ENCODE results near the gene CRACR2B. TPM values are rescaled to one million over a fixed set of nuclear protein-coding genes. Genes with fewer than 3 reads are reported as not detected.
A peak's percentile ranks its signal among the peaks of the same experiment; 100 is the strongest.

CRACR2B gene
- total RNA-seq, 2 experiments from 2014 or later = 12.7 to 13.7 TPM

DNA sequence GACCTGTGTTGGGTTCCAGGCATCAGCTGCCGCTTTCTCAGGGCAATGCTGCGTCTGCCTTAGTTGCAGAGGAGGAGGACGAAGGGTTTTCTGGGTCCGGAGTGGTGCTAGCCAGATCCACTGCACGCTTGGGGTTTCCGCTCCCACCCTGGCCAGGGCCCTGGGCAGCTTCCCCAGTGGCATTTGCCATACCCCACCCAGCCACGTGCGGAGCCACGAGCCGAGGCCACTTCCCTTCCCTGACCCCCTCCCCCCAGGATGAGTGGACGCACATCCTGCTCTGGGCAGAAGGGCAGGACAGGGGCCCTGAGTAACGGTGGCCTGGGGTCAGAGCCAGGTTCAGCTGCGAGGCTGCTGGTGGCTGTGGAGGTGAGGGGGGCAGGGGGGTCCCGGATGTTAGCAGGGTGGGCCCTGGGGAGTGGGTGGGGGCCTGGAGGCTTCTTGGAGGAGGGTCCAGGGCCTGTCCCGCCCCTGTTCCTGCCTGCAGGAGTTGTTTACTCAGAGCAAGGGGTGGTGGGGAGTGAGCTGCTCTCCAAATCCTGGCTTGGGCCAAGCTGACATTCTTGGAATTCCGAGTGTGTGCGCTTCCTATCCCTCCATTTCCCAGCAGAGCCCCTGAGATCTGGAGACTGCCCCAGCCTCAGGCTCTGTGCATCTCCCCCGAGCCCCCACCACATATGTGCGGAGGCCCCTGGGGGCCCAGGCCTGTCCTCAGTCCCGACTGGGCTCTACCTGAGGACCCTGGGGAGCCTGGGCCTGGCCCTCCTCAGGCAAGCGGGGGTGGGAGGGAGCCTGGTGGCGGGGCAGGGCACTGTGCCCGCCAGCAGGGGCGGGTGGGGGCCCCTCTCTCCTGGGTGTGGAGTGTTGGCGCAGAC lies 16.3 kb downstream of the CRACR2B start:
- Mint-ChIP-seq H3K4me3 (peak overlapping the region; percentile 61), H3K27me3 (peaks cover 5% of the 10 kb centered on the region), H3K4me1 (peaks cover 30% of the 10 kb centered on the region), H3K27ac (no peak overlapping the region), H3K36me3 (ENCODE audit: low read depth) (peaks cover 7% of the 10 kb centered on the region), H3K9me3 (no peaks in the 10 kb centered on the region)
- ChIA-PET POLR2A (interaction anchor here (1.1 to 5.2 kb wide), 6 partner anchors 11 to 268 kb away, joined by 3 to 45 read pairs (median 24); partner anchors contain the start of genes CD151, CRACR2B, PNPLA2 and RPLP2), CTCF (interaction anchor here (1.2 to 1.4 kb wide), 3 partner anchors 13 to 85 kb away, joined by 3 to 4 read pairs (median 3); no protein-coding TSS in a partner anchor)
- no peak for DNase-seq

DNA sequence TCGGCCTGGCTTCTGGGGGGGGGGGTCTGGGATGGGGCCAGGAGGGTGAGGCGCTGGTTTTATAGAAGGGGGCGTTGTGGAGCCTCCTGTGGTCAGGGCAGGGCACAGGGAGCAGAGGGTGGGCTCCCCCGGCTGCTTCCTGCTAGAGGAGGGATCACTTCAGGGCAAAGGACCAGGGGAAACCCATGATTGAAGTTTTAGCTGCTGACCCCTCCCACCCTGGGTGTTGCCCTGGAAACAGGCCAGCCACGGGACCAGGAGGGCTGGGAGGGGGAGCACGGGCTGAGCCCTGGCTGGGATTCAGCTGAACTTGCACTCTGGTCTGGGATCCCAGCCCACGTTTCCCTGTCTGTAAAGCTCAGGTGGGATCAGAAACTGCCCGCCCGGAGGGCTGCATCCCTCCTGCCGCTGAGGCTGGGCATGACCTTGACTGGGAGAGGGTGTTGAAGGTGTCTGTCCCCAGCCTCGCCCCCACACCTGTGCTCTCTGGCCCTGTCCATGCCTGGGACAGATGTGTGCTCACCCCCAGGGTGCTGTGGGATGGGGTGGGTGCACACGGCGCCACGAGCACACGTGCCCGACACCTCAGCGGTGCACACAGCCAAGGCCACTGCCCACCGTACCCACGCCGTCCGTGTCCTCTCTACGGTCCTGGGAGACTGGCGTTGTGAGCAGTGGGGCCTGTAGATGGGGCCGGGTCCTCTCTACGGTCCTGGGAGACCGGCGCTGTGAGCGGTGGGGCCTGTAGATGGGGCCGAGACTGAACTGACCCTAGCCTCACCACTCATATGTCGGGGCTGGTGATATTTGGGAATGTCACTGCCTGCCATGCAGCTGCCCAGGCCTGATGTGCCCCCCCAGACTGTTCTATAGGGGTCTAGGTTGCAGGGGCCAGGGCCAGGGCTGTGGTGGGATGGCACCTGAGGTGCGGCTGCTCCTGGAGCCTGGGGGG lies 17.2 kb downstream of the CRACR2B start:
- no peak overlapping the region for H3K4me3 Mint-ChIP-seq
- no peak for DNase-seq
- ChIA-PET POLR2A (no interaction called here), CTCF (no interaction called here)
- peaks cover 8% of the 10 kb centered on the region for H3K27me3 Mint-ChIP-seq
- H3K27ac Mint-ChIP-seq = no peak overlapping the region
- no peaks in the 10 kb centered on the region for H3K9me3 Mint-ChIP-seq
- peaks cover 30% of the 10 kb centered on the region for H3K4me1 Mint-ChIP-seq
- H3K36me3 Mint-ChIP-seq (ENCODE audit: low read depth) = peaks cover 5% of the 10 kb centered on the region

DNA sequence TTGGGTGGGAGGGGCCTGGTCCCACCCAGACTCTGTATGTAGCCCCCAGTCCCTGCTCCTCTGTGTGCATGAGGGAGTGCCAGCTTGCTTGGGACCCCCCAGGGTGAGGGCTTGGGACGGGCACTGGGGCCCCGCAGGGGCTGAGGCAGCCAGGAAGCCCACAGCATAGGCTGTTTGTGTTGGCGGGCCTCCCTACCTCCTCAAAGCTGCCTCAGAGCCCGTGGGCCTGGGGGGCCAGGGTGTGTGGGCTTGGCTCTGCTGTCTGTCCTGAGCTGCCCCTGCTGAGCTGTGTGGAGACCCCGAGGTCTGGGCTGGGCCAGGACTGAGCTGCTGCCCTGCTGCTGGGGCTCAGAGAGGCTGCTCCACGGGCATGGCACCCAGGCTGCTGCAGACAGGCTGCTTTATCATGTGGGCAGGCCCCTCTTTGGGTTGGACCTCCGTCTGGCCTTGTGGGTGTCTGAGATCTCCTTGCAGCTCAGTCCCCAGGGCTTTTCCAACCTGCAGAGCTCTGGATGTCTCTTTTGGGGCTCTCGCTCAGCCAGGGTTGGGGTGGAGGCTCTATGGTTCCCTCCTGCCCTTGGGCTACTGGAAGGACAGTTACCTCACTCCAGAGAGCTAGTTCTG lies 18.3 kb downstream of the CRACR2B start:
- POLR2A ChIA-PET = no interaction called here
- Mint-ChIP-seq H3K4me1 (peaks cover 20% of the 10 kb centered on the region), H3K4me3 (no peak overlapping the region), H3K36me3 (ENCODE audit: low read depth) (no peaks in the 10 kb centered on the region), H3K27me3 (peaks cover 8% of the 10 kb centered on the region), H3K27ac (no peak overlapping the region), H3K9me3 (no peaks in the 10 kb centered on the region)
- CTCF ChIA-PET = no interaction called here
- DNase-seq = no peak

DNA sequence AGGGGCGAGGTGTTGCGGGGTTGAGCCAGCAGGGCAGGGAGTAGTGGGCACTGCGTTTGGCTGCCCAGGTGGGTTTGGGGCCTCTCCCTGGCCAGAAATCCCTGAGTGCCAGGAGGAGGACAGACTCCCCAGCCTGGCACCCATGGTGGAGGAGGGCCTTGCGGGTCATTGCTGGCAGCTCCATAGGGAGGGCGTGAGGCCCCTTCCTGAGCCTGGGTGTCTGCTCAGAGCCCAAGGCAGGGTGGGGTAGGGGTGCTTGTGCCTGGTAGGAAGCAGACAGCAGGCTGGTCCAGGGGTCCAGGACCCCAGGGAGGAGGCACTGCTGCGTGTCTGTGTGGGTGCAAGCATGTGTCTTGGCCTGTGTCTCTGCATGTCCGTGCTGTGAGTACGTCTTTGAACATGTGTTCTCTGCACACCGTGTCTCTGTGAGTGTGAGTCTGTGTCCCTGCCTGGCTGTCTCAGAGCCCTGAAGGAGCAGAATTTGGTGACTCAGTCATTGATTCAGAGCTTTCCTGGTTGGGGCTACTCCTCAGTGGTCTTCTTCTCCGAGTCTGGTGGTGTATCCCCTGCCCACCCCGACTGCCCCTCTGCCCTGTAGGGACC lies 18.9 kb downstream of the CRACR2B start:
- no peaks in the 10 kb centered on the region for H3K36me3 Mint-ChIP-seq (ENCODE audit: low read depth)
- CTCF ChIA-PET = no interaction called here
- POLR2A ChIA-PET = no interaction called here

DNA sequence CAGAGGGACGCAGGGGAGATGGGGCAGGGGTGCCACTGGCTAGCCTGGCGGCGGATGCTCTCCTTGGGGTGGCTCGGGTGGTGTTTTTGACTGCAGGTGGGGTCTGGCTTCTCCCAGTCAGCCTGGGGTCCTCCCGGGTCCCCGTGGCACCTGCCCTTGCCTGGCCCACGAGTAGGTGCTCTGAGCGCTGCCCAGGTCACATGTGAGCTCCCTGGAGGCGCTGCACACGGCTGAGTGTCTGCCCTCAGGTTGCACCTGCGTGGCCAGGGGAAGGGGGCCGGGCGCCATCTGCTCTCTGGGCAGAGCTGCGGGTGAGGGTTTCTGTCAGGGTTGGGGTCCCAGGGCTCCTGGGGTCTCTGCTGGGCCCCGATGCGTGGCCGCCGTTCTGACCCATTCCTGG lies 20.2 kb downstream of the CRACR2B start:
- DNase-seq = no peak
- Mint-ChIP-seq H3K4me3 (no peak overlapping the region), H3K36me3 (ENCODE audit: low read depth) (no peaks in the 10 kb centered on the region), H3K27me3 (peaks cover 11% of the 10 kb centered on the region), H3K4me1 (peaks cover 14% of the 10 kb centered on the region), H3K27ac (no peak overlapping the region), H3K9me3 (no peaks in the 10 kb centered on the region)
- ChIA-PET POLR2A (interaction anchor here (0.9 to 1.3 kb wide), 2 partner anchors 29 to 203 kb away, joined by 3 to 4 read pairs; partner anchors contain the start of gene PNPLA2), CTCF (interaction anchor here (0.8 to 2.2 kb wide), 5 partner anchors 10 to 205 kb away, joined by 3 to 10 read pairs (median 5); no protein-coding TSS in a partner anchor)

More for the DNA sequence above, 18.9 kb downstream of the CRACR2B start:
- DNase-seq = no peak
- Mint-ChIP-seq H3K4me3 (no peak overlapping the region), H3K9me3 (no peaks in the 10 kb centered on the region), H3K4me1 (peaks cover 14% of the 10 kb centered on the region), H3K27me3 (peaks cover 11% of the 10 kb centered on the region), H3K27ac (no peak overlapping the region)

DNA sequence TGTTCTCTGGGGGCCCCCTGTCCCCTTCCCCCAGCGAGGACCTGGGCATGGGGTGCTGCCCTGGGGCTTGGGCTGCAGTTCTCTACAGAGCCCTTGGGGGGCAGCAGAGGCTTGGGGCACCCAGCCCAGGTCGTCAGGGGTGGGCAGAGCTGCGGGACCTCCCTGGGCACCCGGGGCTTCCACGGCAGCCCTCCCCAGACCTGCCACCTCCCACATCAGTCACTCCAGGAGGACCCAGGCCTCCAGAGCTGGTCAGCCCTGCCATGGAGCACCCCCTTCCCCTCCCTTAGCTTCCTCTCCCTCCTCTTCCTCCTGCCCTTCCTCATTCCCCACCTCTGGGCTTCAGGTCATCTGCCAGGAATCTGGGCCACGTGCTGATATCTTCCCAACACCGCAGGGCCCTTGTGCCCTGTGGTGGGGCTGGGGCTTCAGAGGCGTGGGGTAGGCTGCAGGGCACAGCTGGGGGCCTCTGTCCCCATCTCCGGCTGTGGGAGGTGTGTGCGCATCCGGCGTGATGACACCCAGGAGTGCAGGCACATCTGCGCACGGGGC lies 20.7 kb downstream of the CRACR2B start:
- H3K9me3 Mint-ChIP-seq = no peaks in the 10 kb centered on the region
- ChIA-PET POLR2A (interaction anchor here (0.9 to 1.3 kb wide), 2 partner anchors 29 to 202 kb away, joined by 3 to 4 read pairs; partner anchors contain the start of gene PNPLA2), CTCF (interaction anchor here (0.8 to 2.2 kb wide), 6 partner anchors 9 to 205 kb away, joined by 3 to 10 read pairs (median 6); no protein-coding TSS in a partner anchor)
- peaks cover 12% of the 10 kb centered on the region for H3K4me1 Mint-ChIP-seq
- peaks cover 11% of the 10 kb centered on the region for H3K27me3 Mint-ChIP-seq
- no peak overlapping the region for H3K27ac Mint-ChIP-seq
- H3K4me3 Mint-ChIP-seq = peak overlapping the region; percentile 21
- H3K36me3 Mint-ChIP-seq (ENCODE audit: low read depth) = no peaks in the 10 kb centered on the region
- peak; percentile 71 for DNase-seq

DNA sequence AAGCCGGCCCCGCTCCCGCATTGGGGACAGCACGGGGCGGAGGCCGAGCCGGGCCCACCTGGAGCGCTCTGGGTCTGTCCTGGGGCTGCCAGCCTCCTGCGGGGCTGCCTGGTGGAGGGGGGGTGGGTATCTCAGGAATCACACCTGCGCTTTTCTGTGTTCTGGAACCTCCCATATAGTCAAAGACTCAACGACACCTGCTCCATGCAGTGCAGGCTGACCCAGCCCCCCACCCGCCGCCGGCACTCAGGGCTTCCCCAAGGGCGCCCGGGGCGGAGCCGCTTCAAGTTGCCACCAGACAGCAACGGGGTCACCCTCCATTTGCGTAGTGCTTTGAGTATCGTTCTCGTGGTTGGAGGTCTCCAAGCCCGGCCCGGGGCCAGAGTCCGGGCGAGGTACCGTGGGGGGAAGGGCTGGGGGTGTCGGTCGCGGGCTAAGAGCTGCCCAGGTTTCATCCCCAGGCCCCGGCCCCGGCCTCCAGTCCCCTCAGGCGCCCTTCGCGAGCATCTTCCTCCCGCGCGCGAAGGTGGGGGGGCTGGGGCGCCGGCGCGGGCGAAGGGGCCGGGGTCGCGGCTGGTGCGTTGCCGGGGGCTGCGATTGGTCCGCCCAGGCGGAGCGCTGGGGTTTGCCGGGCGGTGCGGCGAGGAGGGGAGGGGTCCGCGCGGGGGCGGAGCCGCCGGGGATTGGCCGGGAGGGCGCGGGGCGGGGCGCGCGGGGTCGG lies 21.5 kb downstream of the CRACR2B start:
- peak overlapping the region; percentile 53 for H3K4me3 Mint-ChIP-seq
- no peak overlapping the region for H3K27ac Mint-ChIP-seq
- peaks cover 7% of the 10 kb centered on the region for H3K4me1 Mint-ChIP-seq
- ChIA-PET POLR2A (no interaction called here), CTCF (interaction anchor here (0.9 to 2.2 kb wide), 3 partner anchors 8 to 202 kb away, joined by 7 to 10 read pairs (median 8); no protein-coding TSS in a partner anchor)
- no peak for DNase-seq
- peaks cover 11% of the 10 kb centered on the region for H3K27me3 Mint-ChIP-seq
- no peaks in the 10 kb centered on the region for H3K9me3 Mint-ChIP-seq
- H3K36me3 Mint-ChIP-seq (ENCODE audit: low read depth) = no peaks in the 10 kb centered on the region

DNA sequence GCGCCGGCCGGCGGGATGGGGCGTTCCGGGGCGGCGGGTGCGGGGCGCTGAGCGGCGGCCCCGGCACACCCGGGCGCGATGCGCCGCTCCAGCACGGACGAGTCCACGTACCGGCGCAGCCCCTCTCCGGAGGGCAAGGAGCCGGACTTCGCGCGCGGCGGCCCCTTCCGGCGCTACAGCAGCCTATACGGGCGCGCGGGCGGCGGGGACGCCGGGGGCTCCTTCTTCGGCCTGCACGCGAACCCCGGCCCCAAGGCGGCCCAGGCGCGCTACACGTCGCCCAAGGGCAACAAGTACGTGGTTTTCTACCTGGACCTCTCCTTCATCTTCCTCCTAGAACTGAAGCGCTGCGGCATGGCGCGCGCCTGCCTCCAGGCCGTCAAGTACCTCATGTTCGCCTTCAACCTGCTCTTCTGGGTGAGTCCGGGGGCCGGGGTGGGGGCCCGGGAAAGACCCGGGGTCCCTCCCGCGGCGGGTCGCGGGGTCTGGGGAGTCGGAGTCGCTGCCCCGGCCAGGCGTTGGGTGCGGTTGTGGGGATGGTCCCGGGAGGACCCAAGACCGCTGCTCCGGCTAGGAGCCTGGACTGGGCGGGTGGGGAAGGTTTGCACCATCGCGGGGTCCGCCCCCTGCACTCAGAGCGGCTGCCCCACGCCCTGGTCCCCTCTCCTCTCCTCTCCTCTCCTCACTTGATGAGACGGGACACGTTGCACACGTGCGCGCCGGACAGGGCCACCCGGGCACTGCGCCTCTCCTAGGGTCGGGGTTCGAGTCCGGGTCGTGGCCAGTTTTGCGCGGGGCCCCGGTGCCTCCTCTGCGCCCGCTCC lies 22.4 kb downstream of the CRACR2B start:
- Mint-ChIP-seq H3K9me3 (no peaks in the 10 kb centered on the region), H3K27me3 (peaks cover 11% of the 10 kb centered on the region), H3K4me3 (peak overlapping the region; percentile 50), H3K4me1 (peaks cover 7% of the 10 kb centered on the region), H3K36me3 (ENCODE audit: low read depth) (no peaks in the 10 kb centered on the region), H3K27ac (no peak overlapping the region)
- CTCF ChIA-PET = interaction anchor here (1.4 kb wide), 1 partner anchor 201 kb away, joined by 6 read pairs; no protein-coding TSS in a partner anchor
- POLR2A ChIA-PET = interaction anchor here (1.6 kb wide), 1 partner anchor 8 kb away, joined by 5 read pairs; the partner anchor contains the start of genes POLR2L and TSPAN4
- no peak for DNase-seq

DNA sequence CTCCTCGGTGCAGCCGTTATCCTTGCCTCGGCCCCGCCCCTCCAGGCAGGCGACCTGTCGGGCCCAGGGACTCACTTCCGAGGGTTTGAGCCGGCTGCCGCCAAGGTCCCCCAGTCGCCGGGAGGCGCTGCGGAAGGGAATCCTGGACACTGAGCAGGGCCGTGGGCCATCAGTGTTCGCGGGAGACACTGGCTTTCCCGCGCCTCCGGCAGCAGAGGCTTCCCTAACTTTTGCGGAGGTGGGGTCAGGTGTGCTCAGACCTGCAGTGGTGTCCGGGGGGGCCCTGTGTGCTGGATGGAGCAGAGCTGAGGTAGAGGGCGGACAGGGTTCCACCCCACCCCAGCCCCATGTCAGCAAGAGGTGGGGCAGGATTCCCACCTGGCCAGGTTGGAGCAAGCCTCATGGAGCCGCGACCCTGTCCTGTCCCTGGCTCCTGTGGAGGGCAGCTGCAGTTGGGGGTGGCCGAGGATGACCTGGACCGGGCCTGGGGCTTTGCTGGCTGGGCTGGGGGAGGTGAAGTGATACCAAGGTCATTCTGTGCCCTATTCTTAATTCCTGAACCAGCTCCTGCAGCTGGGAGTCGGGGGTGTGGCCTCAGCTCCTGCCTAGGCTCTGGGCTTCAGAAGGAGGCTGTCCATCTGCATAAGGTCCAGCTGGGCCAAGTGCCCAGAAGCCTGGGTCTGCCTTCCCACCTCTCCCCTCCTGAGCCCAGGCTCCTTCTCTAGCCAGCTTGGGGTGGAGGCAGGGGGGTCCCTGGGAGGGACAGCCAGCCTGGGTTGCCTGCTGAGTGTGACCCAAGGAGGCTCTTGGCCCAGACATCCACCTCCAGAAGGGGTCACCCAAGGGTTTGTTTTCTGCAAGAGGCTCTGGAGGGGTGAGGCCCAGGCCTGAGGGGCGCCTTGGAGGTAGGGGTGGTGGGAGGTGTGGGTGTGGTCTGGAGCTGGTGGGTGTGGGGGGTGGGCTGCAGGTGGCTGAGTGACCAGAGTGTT lies 23.4 kb downstream of the CRACR2B start:
- H3K4me1 Mint-ChIP-seq = peaks cover 7% of the 10 kb centered on the region
- H3K27ac Mint-ChIP-seq = no peak overlapping the region
- ChIA-PET CTCF (interaction anchor here (0.6 to 1.4 kb wide), 3 partner anchors 23 to 200 kb away, joined by 4 to 6 read pairs (median 4); no protein-coding TSS in a partner anchor), POLR2A (interaction anchor here (0.6 to 1.6 kb wide), 2 partner anchors 9 to 11 kb away, joined by 4 to 5 read pairs; partner anchors contain the start of genes POLR2L and TSPAN4)
- peaks cover 11% of the 10 kb centered on the region for H3K27me3 Mint-ChIP-seq
- H3K36me3 Mint-ChIP-seq (ENCODE audit: low read depth) = no peaks in the 10 kb centered on the region
- no peaks in the 10 kb centered on the region for H3K9me3 Mint-ChIP-seq
- no peak for DNase-seq
- no peak overlapping the region for H3K4me3 Mint-ChIP-seq

DNA sequence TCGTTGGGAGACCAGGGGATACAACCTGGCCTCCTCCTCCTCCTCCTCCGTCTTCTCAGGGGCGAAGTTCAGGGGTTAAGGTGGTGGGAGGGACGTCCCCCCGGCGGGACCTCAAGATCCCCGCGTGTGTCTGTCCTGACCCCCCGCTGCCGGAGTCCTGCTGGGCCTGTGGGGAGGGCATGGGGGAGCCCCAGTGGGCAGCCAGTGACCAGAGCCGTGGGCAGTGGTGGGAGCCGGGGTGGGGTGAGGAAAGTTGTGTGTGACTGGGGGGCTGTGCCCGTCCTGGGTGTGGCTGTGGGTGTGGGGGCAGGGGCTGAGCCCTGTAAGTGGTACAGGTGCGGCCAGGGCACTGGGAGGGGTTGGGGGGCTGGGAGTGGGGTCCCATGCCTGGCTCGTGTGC lies 25.0 kb downstream of the CRACR2B start:
- DNase-seq = no peak
- Mint-ChIP-seq H3K9me3 (no peaks in the 10 kb centered on the region), H3K36me3 (ENCODE audit: low read depth) (no peaks in the 10 kb centered on the region), H3K27me3 (peaks cover 11% of the 10 kb centered on the region), H3K27ac (no peak overlapping the region), H3K4me3 (no peak overlapping the region), H3K4me1 (peaks cover 7% of the 10 kb centered on the region)
- POLR2A ChIA-PET = no interaction called here
- CTCF ChIA-PET = no interaction called here
